Trophoblast cell (in vitro differentiated cells and primary cell): ENCODE results near the gene MAP2.
"Not testable (repeated sequence)": the region's sequence is repeated elsewhere in the genome, so short reads cannot be mapped to it uniquely, and the experiment has no call there.

ENCODE experiments used
- DNase-seq, 2 donors: peaks; one replicate each; pipeline ENCODE4 v3.0.0-alpha.2; 2016
- H2AFZ ChIP-seq: 2 replicates; pipeline ENCODE4 v1.6.1; 2013; ENCODE audit warnings: low read length, moderate library complexity, mild to moderate bottlenecking; ENCODE audit not compliant: insufficient read depth, poor library complexity
- H2AK5ac ChIP-seq: 2 replicates; pipeline ENCODE4 v1.6.1; 2013; ENCODE audit warnings: mild to moderate bottlenecking, low read length
- H2BK120ac ChIP-seq: 2 replicates; pipeline ENCODE4 v1.6.1; 2013; ENCODE audit warnings: low read length, mild to moderate bottlenecking, moderate library complexity; ENCODE audit not compliant: insufficient read depth, poor library complexity
- H2BK12ac ChIP-seq: 2 replicates; pipeline ENCODE4 v1.6.1; 2013; ENCODE audit warnings: mild to moderate bottlenecking, low read length, moderate library complexity
- H2BK5ac ChIP-seq: 2 replicates; pipeline ENCODE4 v1.6.1; 2013; ENCODE audit warnings: low read length, low read depth, moderate library complexity, mild to moderate bottlenecking; ENCODE audit not compliant: poor library complexity
- H3K14ac ChIP-seq: 2 replicates; pipeline ENCODE4 v1.6.1; 2013; ENCODE audit warnings: mild to moderate bottlenecking, low read length
- H3K18ac ChIP-seq: 2 replicates; pipeline ENCODE4 v1.6.1; 2013; ENCODE audit warnings: mild to moderate bottlenecking, low read length
- H3K23ac ChIP-seq: 2 replicates; pipeline ENCODE4 v1.6.1; 2013; ENCODE audit warnings: low read length
- H3K27ac ChIP-seq: 2 replicates; pipeline ENCODE4 v1.5.1; 2013; ENCODE audit warnings: low read depth, mild to moderate bottlenecking, inconsistent platforms, low read length, moderate library complexity
- H3K27me3 ChIP-seq: 2 replicates; pipeline ENCODE4 v1.6.1; 2013; ENCODE audit warnings: inconsistent platforms, mild to moderate bottlenecking, low read length, moderate library complexity; ENCODE audit not compliant: insufficient read depth
- H3K36me3 ChIP-seq, 2 experiments: 1 replicate in 1 of 2; 2 replicates in 1 of 2; pipeline ENCODE4 v1.6.1; 2013; ENCODE audit warnings: low read length in 2 of 2, mild to moderate bottlenecking in 2 of 2, moderate library complexity in 1 of 2; ENCODE audit not compliant: insufficient read depth in 2 of 2, control insufficient read depth in 1 of 2
- H3K4ac ChIP-seq: 2 replicates; pipeline ENCODE4 v1.6.1; 2013; ENCODE audit warnings: low read depth, mild to moderate bottlenecking, low read length, moderate library complexity
- H3K4me1 ChIP-seq, 2 experiments: 1 replicate in 1 of 2; 2 replicates in 1 of 2; pipeline ENCODE4 v1.6.1; 2013; ENCODE audit warnings: low read length in 2 of 2, mild to moderate bottlenecking in 2 of 2, moderate library complexity in 1 of 2; ENCODE audit not compliant: insufficient read depth in 2 of 2, control insufficient read depth in 1 of 2
- H3K4me2 ChIP-seq: 2 replicates; pipeline ENCODE4 v1.6.1; 2013; ENCODE audit warnings: inconsistent platforms, mild to moderate bottlenecking, low read length, moderate library complexity
- H3K4me3 ChIP-seq: 2 replicates; pipeline ENCODE4 v1.5.1; 2013; ENCODE audit warnings: mild to moderate bottlenecking, low read depth, low read length, inconsistent platforms
- H3K79me1 ChIP-seq: one replicate; pipeline ENCODE4 v1.6.1; 2013; ENCODE audit warnings: low read length
- H3K79me2 ChIP-seq: 2 replicates; pipeline ENCODE4 v1.6.1; 2013; ENCODE audit warnings: low read length, mild to moderate bottlenecking; ENCODE audit not compliant: control insufficient read depth, insufficient read depth, poor library complexity
- H3K9ac ChIP-seq: 2 replicates; pipeline ENCODE4 v1.6.1; 2013; ENCODE audit warnings: mild to moderate bottlenecking, low read length
- H3K9me3 ChIP-seq: 2 replicates; pipeline ENCODE4 v1.6.1; 2013; ENCODE audit warnings: low read depth, mild to moderate bottlenecking, control low read depth, inconsistent platforms, low read length; ENCODE audit not compliant: insufficient read depth
- H4K12ac ChIP-seq: 2 replicates; pipeline ENCODE4 v1.6.1; 2013; ENCODE audit warnings: low read depth, mild to moderate bottlenecking, low read length, moderate library complexity
- H4K8ac ChIP-seq: 2 replicates; pipeline ENCODE4 v1.6.1; 2013; ENCODE audit warnings: low read depth, mild to moderate bottlenecking, low read length, moderate library complexity
- H4K91ac ChIP-seq: one replicate; pipeline ENCODE4 v1.6.1; 2013; ENCODE audit warnings: low read depth, mild to moderate bottlenecking, low read length, moderate library complexity
- WGBS: extraction: QIAGEN DNeasy Blood & Tissue Kit; methylation state at CpG from one replicate; pipeline ENCODE4 v1.1.7; 2013; ENCODE audit warnings: missing lambda C conversion rate; ENCODE audit not compliant: insufficient read length, insufficient coverage; ENCODE audit errors: extremely low coverage; 5-methylcytosine and 5-hydroxymethylcytosine counted together

Gene MAP2

DNA sequence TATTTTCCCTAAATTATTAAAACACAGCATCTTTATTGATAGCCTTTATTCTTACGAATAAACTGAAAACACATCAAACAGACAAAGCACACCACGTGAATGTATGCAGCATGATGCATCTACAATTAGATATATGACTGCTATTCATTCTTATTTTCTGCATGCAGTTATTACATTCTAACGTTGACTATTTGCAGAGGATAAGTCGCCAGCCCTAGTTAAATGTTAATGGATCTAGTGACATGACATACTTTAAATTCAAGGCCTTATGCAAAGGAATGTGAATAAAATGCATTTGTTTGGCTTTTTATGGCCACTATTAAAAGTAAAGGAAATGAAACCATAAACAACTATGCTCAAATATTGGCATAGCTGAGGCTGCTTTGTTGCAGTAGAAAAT is 172.4 kb downstream of the MAP2 start:
- H3K4ac ChIP-seq: no peak overlapping the region
- no peak for DNase-seq
- H4K8ac ChIP-seq: no peak overlapping the region
- no peak overlapping the region for H3K27ac ChIP-seq
- H3K9me3 ChIP-seq: no peaks in the 10 kb centered on the region
- no peaks in the 10 kb centered on the region for H3K79me1 ChIP-seq
- no peaks in the 10 kb centered on the region for H3K36me3 ChIP-seq
- H3K4me1 ChIP-seq: peaks cover 0 to 2% of the 10 kb centered on the region in 2 experiments
- no CpG with 5 or more reads among the region's 4 CpGs for WGBS
- no peak overlapping the region for H3K4me2 ChIP-seq
- no peak overlapping the region for H2BK12ac ChIP-seq
- no peak overlapping the region for H4K91ac ChIP-seq
- no peak overlapping the region for H2AK5ac ChIP-seq
- no peak overlapping the region for H3K14ac ChIP-seq
- no peak overlapping the region for H2BK5ac ChIP-seq
- H3K23ac ChIP-seq: no peak overlapping the region
- H3K79me2 ChIP-seq: no peaks in the 10 kb centered on the region
- no peak overlapping the region for H2AFZ ChIP-seq
- H2BK120ac ChIP-seq: no peak overlapping the region
- H4K12ac ChIP-seq: no peak overlapping the region
- no peak overlapping the region for H3K9ac ChIP-seq
- H3K27me3 ChIP-seq: no peaks in the 10 kb centered on the region
- H3K4me3 ChIP-seq: no peak overlapping the region
- H3K18ac ChIP-seq: no peak overlapping the region

DNA sequence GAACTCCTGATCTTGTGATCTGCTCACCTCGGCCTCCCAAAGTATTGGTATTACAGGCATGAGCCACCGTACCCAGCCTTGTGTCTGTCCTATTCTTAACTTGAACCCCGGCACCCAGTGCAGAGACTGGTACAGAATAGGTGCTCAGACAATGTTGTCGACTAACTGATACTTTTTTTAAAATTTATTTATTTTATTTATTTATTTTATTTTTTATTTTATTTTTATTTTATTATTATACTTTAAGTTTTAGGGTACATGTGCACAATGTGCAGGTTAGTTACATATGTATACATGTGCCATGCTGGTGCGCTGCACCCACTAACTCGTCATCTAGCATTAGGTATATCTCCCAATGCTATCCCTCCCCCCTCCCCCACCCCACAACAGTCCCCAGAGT is 174.4 kb downstream of the MAP2 start:
- H3K27me3 ChIP-seq, H3K79me1 ChIP-seq, H2BK5ac ChIP-seq, H3K14ac ChIP-seq, H2AK5ac ChIP-seq, H3K4me2 ChIP-seq, DNase-seq, H2BK12ac ChIP-seq, H3K4ac ChIP-seq, H3K4me1 ChIP-seq, H2BK120ac ChIP-seq, H3K4me3 ChIP-seq, H3K9ac ChIP-seq, H4K12ac ChIP-seq, H3K18ac ChIP-seq, H4K8ac ChIP-seq, H4K91ac ChIP-seq, H3K23ac ChIP-seq, H3K36me3 ChIP-seq, H3K9me3 ChIP-seq, H3K79me2 ChIP-seq, H3K27ac ChIP-seq, H2AFZ ChIP-seq: not testable (repeated sequence)
- WGBS: no CpG with 5 or more reads among the region's 6 CpGs

DNA sequence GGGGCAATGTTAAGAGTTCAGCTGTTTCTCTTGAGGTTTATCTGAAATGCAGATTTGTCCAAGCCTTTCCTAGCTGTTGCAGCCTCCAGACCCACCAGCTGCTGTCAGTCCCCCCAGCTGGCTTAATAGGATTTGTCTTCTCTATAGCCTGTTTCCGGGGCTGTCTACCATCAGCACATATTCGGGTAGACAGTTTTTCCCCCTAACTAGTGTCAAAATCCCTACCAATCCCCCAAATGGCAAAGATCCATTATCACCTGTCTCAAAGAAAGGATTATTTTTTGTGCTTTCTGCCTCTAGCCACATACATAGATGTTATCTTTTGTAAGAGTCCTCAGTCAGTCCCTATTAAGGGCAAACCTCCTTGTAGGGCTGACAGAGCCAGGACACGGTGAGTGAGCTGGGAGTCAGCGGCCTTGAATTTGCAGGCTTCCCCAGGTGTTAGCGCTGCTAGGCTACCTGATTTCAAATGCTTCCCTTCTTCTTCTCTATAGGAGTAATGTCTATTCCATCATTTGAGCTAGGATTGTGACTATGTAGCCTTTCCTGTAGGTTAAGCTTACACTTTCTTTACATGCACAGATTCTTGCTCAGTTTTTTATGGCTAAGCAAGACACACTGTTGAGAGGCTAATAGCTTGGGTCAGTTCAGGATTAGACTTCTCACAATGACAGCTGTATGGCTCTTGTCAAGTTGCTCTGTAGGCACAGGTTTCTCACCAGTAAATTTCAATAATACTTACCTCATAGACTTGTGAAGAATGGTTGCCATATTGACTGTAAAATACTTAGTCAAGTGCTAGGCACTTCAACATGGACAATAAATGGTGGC is 176.7 kb downstream of the MAP2 start:
- H3K9me3 ChIP-seq: no peaks in the 10 kb centered on the region
- H3K23ac ChIP-seq: no peak overlapping the region
- no peaks in the 10 kb centered on the region for H3K79me1 ChIP-seq
- DNase-seq: no peak
- no peak overlapping the region for H3K9ac ChIP-seq
- H3K18ac ChIP-seq: no peak overlapping the region
- H3K4me3 ChIP-seq: no peak overlapping the region
- no peak overlapping the region for H2AK5ac ChIP-seq
- no peak overlapping the region for H3K4me2 ChIP-seq
- no peaks in the 10 kb centered on the region for H3K79me2 ChIP-seq
- H2BK120ac ChIP-seq: no peak overlapping the region
- no peak overlapping the region for H3K4ac ChIP-seq
- H3K27ac ChIP-seq: no peak overlapping the region
- H4K8ac ChIP-seq: no peak overlapping the region
- no peaks in the 10 kb centered on the region for H3K27me3 ChIP-seq
- H3K36me3 ChIP-seq: no peaks in the 10 kb centered on the region
- H3K4me1 ChIP-seq: peaks cover 0 to 2% of the 10 kb centered on the region in 2 experiments
- no peak overlapping the region for H4K91ac ChIP-seq
- no peak overlapping the region for H3K14ac ChIP-seq
- WGBS: no CpG with 5 or more reads among the region's 5 CpGs
- no peak overlapping the region for H4K12ac ChIP-seq
- H2BK5ac ChIP-seq: no peak overlapping the region
- H2AFZ ChIP-seq: no peak overlapping the region
- H2BK12ac ChIP-seq: no peak overlapping the region

GRCh38 chr2:209601497-209601896 is 177.7 kb downstream of the MAP2 start:
- no CpG with 5 or more reads among the region's 1 CpG for WGBS
- Histone ChIP-seq H3K36me3 (no peaks in the 10 kb centered on the region), H3K4me2 (no peak overlapping the region), H3K27me3 (no peaks in the 10 kb centered on the region), H2AK5ac (no peak overlapping the region), H4K8ac (no peak overlapping the region), H3K18ac (no peak overlapping the region), H3K23ac (no peak overlapping the region), H3K27ac (no peak overlapping the region), H3K79me1 (no peaks in the 10 kb centered on the region), H2BK12ac (no peak overlapping the region), H2BK5ac (no peak overlapping the region), H2BK120ac (no peak overlapping the region), H4K91ac (no peak overlapping the region), H3K9ac (no peak overlapping the region), H3K4me3 (no peak overlapping the region), H4K12ac (no peak overlapping the region), H3K9me3 (no peaks in the 10 kb centered on the region), H2AFZ (no peak overlapping the region), H3K4me1 (peaks cover 0 to 2% of the 10 kb centered on the region in 2 experiments), H3K79me2 (no peaks in the 10 kb centered on the region), H3K4ac (no peak overlapping the region), H3K14ac (no peak overlapping the region)
- DNase-seq: no peak
